ENCODE measurements around the gene GOLIM4. TPM values are rescaled to one million over a fixed set of nuclear protein-coding genes. Genes with fewer than 3 reads are reported as not detected.
"Not testable (repeated sequence)": the region's sequence is repeated elsewhere in the genome, so short reads cannot be mapped to it uniquely, and the experiment has no call there.

GOLIM4 gene
- total RNA-seq, 1 donor from 2014 or later, result 32.8 TPM

- no peak for DNase-seq (ENCODE audit: low read depth)
Observed at GRCh38 chr3:168047936-168048335, 47.8 kb downstream of the GOLIM4 start.

- peak; percentile 91 for DNase-seq (ENCODE audit: low read depth)
Observed at GRCh38 chr3:168047190-168047795, 48.4 kb downstream of the GOLIM4 start.

GRCh38 chr3:168044049-168044448, 51.7 kb downstream of the GOLIM4 start:
- DNase-seq (ENCODE audit: low read depth), result no peak

- DNase-seq (ENCODE audit: low read depth), result peak; percentile 65
Observed at GRCh38 chr3:168040607-168041208, 55.0 kb downstream of the GOLIM4 start.

GRCh38 chr3:168037020-168037419, 58.7 kb downstream of the GOLIM4 start:
- no peak for DNase-seq (ENCODE audit: low read depth)

- no peak for DNase-seq (ENCODE audit: low read depth)
Observed at GRCh38 chr3:168036619-168037018, 59.1 kb downstream of the GOLIM4 start.

GRCh38 chr3:168034152-168034928, 61.4 kb downstream of the GOLIM4 start:
- DNase-seq (ENCODE audit: low read depth), result peak; percentile 49

GRCh38 chr3:168030577-168030976, 65.1 kb downstream of the GOLIM4 start:
- DNase-seq (ENCODE audit: low read depth), result no peak

GRCh38 chr3:168029705-168030104, 66.0 kb downstream of the GOLIM4 start:
- no peak for DNase-seq (ENCODE audit: low read depth)

GRCh38 chr3:168028086-168028485, 67.6 kb downstream of the GOLIM4 start:
- no peak for DNase-seq (ENCODE audit: low read depth)

- DNase-seq (ENCODE audit: low read depth), result no peak
Observed at GRCh38 chr3:168026764-168027163, 69.0 kb downstream of the GOLIM4 start.

- peak; percentile 51 for DNase-seq (ENCODE audit: low read depth)
Observed at GRCh38 chr3:168025076-168025475, 70.6 kb downstream of the GOLIM4 start.

GRCh38 chr3:168024537-168024941, 71.2 kb downstream of the GOLIM4 start:
- peak; percentile 75 for DNase-seq (ENCODE audit: low read depth)

GRCh38 chr3:168021737-168022450, 73.8 kb downstream of the GOLIM4 start:
- no peak for DNase-seq (ENCODE audit: low read depth)

- DNase-seq (ENCODE audit: low read depth), result not testable (repeated sequence)
Observed at GRCh38 chr3:168011280-168011679, 84.4 kb downstream of the GOLIM4 start.

- DNase-seq (ENCODE audit: low read depth), result no peak
Observed at GRCh38 chr3:168006584-168006983, 89.1 kb downstream of the GOLIM4 start.

- no peak for DNase-seq (ENCODE audit: low read depth)
Observed at GRCh38 chr3:168003911-168004310, 91.8 kb downstream of the GOLIM4 start.

GRCh38 chr3:168002786-168003368, 92.8 kb downstream of the GOLIM4 start:
- DNase-seq (ENCODE audit: low read depth), result peak; percentile 49

GRCh38 chr3:168001244-168001643, 94.5 kb downstream of the GOLIM4 start:
- DNase-seq (ENCODE audit: low read depth), result no peak

GRCh38 chr3:167998253-167998652, 97.5 kb downstream of the GOLIM4 start:
- DNase-seq (ENCODE audit: low read depth), result no peak

- no peak for DNase-seq (ENCODE audit: low read depth)
Observed at GRCh38 chr3:167996514-167996913, 99.2 kb downstream of the GOLIM4 start.

GRCh38 chr3:167992381-167992780, 103.3 kb downstream of the GOLIM4 start:
- no peak for DNase-seq (ENCODE audit: low read depth)
